AG09309 (cell line): ENCODE measurements around the gene B4GALNT4.
"Not testable (repeated sequence)": the region's sequence is repeated elsewhere in the genome, so short reads cannot be mapped to it uniquely, and the experiment has no call there.

Experiments
- DNase-seq: peaks from one replicate; pipeline ENCODE4 v3.0.0-alpha.2; 2010; ENCODE audit warnings: low read depth
- H3K4me3 ChIP-seq: 2 replicates; pipeline ENCODE4 v1.5.1; 2011; ENCODE audit warnings: mild to moderate bottlenecking, low read depth, low read length, moderate library complexity; ENCODE audit not compliant: control insufficient read depth
- CTCF ChIP-seq: IDR thresholded peaks from 2 replicates; pipeline ENCODE4 v1.5.1; 2011; ENCODE audit warnings: mild to moderate bottlenecking, low read depth, low read length, inconsistent platforms; ENCODE audit not compliant: insufficient read depth, control insufficient read depth; ENCODE audit errors: missing control alignments

Gene B4GALNT4

GRCh38 chr11:406796-407650 lies 37.7 kb downstream of the B4GALNT4 start:
- DNase-seq: no peak

GRCh38 chr11:407651-408123 lies 38.4 kb downstream of the B4GALNT4 start:
- no peak overlapping the region for H3K4me3 ChIP-seq
- DNase-seq: no peak
- TF ChIP-seq CTCF: no peak

More at GRCh38 chr11:406796-407650, 37.7 kb downstream of the B4GALNT4 start:
- TF ChIP-seq CTCF: no peak
- H3K4me3 ChIP-seq: peak overlapping the region; percentile 49

- H3K4me3 ChIP-seq: no peak overlapping the region
- TF ChIP-seq CTCF: no peak
- no peak for DNase-seq
Measured at GRCh38 chr11:408154-409007, 39.1 kb downstream of the B4GALNT4 start.

GRCh38 chr11:409008-409599 lies 39.8 kb downstream of the B4GALNT4 start:
- no peak overlapping the region for H3K4me3 ChIP-seq
- TF ChIP-seq CTCF: no peak

GRCh38 chr11:409600-410483 lies 40.5 kb downstream of the B4GALNT4 start:
- peak; percentile 28 for TF ChIP-seq CTCF
- DNase-seq: no peak
- H3K4me3 ChIP-seq: no peak overlapping the region

More at GRCh38 chr11:409008-409599, 39.8 kb downstream of the B4GALNT4 start:
- DNase-seq: no peak

- DNase-seq, H3K4me3 ChIP-seq: not testable (repeated sequence)
Measured at GRCh38 chr11:410711-411110, 41.4 kb downstream of the B4GALNT4 start.

GRCh38 chr11:411520-411919 lies 42.2 kb downstream of the B4GALNT4 start:
- not testable (repeated sequence) for DNase-seq

More at GRCh38 chr11:411520-411919, 42.2 kb downstream of the B4GALNT4 start:
- H3K4me3 ChIP-seq: not testable (repeated sequence)
